ENCODE data around the gene COL6A1. TPM values are rescaled to one million over a fixed set of nuclear protein-coding genes. Genes with fewer than 3 reads are reported as not detected.

Gene COL6A1
- total RNA-seq, 1 experiment from 2014 or later = 19.7 TPM

DNA sequence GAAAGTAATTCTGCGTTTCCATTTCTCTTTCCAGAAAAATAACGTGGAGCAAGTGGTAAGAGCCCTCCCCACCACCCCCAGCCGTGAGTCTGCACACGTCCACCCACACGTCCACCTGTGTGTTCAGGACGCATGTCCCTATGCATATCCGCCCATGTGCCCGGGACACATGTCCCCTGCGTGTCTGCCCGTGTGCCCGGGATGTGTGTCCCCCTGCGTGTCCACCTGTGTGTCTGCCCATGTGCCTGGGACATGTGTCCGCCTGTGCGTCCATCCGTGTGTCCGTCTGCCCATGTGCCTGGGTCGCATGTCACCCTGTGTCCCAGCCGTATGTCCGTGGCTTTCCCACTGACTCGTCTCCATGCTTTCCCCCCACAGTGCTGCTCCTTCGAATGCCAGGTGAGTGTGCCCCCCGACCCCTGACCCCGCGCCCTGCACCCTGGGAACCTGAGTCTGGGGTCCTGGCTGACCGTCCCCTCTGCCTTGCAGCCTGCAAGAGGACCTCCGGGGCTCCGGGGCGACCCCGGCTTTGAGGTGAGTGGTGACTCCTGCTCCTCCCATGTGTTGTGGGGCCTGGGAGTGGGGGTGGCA, 5.6 kb downstream of the COL6A1 start:
- H3K4me1 ChIP-seq (ENCODE audit: insufficient read depth, low read length, poor library complexity, severe bottlenecking) = no peaks in the 10 kb centered on the region
- no peak overlapping the region for H3K27ac ChIP-seq (ENCODE audit: low read depth, low read length, poor library complexity, severe bottlenecking)
- no TSS peak for BruUV-seq (replicated peaks)
- ChIA-PET CTCF (no interaction called here), POLR2A (ENCODE audit: low non-redundant PET) (no interaction called here)
- H3K9me3 ChIP-seq (ENCODE audit: low read depth, low read length, poor library complexity, severe bottlenecking) = no peaks in the 10 kb centered on the region
- no peak overlapping the region for H3K4me3 ChIP-seq (ENCODE audit: low read depth, low read length, poor library complexity, severe bottlenecking)
- no peaks in the 10 kb centered on the region for H3K36me3 ChIP-seq (ENCODE audit: insufficient read depth, low read length, poor library complexity, severe bottlenecking)
- H3K27me3 ChIP-seq (replicated peaks; ENCODE audit: insufficient read depth, low read depth, low read length, poor library complexity) = no peaks in the 10 kb centered on the region
- no peak for DNase-seq (ENCODE audit: low spot score)
- TF ChIP-seq EZH2 (IDR thresholded peaks at IDR 0.05; ENCODE audit: borderline replicate concordance, low read depth, low read length, poor library complexity, severe bottlenecking) = no peak
- TF ChIP-seq, protein P1, sequence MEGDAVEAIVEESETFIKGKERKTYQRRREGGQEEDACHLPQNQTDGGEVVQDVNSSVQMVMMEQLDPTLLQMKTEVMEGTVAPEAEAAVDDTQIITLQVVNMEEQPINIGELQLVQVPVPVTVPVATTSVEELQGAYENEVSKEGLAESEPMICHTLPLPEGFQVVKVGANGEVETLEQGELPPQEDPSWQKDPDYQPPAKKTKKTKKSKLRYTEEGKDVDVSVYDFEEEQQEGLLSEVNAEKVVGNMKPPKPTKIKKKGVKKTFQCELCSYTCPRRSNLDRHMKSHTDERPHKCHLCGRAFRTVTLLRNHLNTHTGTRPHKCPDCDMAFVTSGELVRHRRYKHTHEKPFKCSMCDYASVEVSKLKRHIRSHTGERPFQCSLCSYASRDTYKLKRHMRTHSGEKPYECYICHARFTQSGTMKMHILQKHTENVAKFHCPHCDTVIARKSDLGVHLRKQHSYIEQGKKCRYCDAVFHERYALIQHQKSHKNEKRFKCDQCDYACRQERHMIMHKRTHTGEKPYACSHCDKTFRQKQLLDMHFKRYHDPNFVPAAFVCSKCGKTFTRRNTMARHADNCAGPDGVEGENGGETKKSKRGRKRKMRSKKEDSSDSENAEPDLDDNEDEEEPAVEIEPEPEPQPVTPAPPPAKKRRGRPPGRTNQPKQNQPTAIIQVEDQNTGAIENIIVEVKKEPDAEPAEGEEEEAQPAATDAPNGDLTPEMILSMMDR (conservative IDR thresholded peaks at IDR 0.05; ENCODE audit: low read depth, low read length) = no peak
- intact Hi-C loops (cut with micrococcal nuclease; ENCODE audit: unreplicated experiment) = no loop called here

DNA sequence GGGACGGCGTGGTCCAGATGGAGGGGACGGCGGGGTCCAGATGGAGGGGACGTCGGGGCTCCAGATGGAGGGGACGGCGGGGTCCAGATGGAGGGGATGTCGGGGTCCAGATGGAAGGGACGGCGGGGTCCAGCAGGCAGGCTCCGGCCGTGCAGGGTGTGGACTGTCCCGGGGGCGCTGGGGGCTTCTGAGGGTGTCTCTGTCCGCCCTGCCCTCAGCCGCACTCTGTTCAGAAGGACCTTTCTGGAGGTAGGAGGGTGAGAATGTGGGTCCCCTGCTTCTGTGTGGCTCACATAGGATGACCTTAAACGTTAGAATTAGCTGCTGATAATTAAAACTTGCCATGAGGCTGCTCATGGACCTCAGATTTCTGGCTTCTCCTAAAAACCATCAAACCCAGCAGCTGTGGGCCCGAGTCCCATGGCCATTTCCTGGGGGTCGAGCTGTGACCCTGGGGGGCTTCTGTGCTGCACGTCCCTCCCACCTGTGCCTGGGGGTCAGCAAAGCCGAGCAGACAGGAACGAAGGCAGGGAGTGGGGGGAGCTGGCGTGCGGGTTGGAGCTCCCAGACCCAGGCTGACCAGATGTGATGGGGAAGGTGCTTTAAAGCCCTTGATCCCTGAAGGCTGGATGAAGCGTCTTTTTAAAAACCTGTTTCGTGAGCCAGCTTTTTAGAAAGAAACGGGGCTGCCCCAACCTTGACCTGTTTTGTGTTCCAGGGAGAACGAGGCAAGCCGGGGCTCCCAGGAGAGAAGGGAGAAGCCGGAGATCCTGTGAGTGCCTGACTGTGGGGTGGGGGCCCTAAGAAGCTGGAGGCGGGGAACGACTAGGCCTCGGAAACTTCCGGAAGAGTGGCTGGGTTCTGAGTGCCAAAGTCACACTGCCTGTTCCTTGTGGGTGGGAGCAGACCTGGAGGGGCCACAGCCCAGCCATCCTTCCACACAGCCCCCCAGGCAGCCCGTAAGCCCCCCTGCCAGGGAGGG, 7.1 kb downstream of the COL6A1 start:
- Histone ChIP-seq H3K27me3 (replicated peaks; ENCODE audit: insufficient read depth, low read depth, low read length, poor library complexity) (no peaks in the 10 kb centered on the region), H3K9me3 (ENCODE audit: low read depth, low read length, poor library complexity, severe bottlenecking) (no peaks in the 10 kb centered on the region), H3K4me3 (ENCODE audit: low read depth, low read length, poor library complexity, severe bottlenecking) (no peak overlapping the region), H3K36me3 (ENCODE audit: insufficient read depth, low read length, poor library complexity, severe bottlenecking) (no peaks in the 10 kb centered on the region), H3K4me1 (ENCODE audit: insufficient read depth, low read length, poor library complexity, severe bottlenecking) (no peaks in the 10 kb centered on the region), H3K27ac (ENCODE audit: low read depth, low read length, poor library complexity, severe bottlenecking) (no peak overlapping the region)
- intact Hi-C loops (cut with micrococcal nuclease; ENCODE audit: unreplicated experiment) = no loop called here
- DNase-seq (ENCODE audit: low spot score) = no peak
- BruUV-seq (replicated peaks) = no TSS peak
- CTCF ChIA-PET = no interaction called here
- no peak for TF ChIP-seq EZH2 (IDR thresholded peaks at IDR 0.05; ENCODE audit: borderline replicate concordance, low read depth, low read length, poor library complexity, severe bottlenecking)
- TF ChIP-seq, protein P1 (conservative IDR thresholded peaks at IDR 0.05; ENCODE audit: low read depth, low read length) = no peak
- POLR2A ChIA-PET (ENCODE audit: low non-redundant PET) = no interaction called here

DNA sequence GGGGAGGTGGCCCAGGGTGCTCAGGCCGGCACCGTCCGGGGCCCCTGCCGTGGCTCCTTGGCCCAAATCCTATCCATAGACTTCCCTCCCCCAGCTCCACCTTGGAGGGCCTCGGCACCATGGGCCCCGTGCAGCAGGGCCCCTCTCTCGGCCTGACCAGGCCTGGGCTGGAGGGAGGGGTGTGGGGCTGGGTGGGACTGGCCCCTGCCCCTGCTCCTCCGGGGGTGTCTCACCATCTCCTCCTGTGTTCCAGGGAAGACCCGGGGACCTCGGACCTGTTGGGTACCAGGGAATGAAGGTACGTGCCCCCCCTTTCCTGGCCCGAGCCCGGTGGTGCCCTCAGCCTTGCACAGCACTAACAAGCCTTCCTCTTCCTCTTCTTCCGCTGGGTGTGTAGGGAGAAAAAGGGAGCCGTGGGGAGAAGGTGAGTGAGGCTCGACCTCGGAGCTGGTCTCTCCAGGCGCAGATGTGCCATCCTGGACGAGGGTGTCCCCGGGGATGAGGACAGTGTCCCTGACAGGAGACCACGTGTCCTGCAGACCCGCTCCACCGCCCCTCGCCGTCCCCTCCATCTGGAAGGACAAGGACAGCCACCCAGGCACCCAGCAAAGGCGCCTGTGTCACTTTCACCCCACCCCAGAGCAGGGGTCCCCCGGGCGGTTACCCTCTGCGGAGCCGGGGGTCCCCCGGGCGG, 7.9 kb downstream of the COL6A1 start:
- H3K4me3 ChIP-seq (ENCODE audit: low read depth, low read length, poor library complexity, severe bottlenecking) = no peak overlapping the region
- H3K4me1 ChIP-seq (ENCODE audit: insufficient read depth, low read length, poor library complexity, severe bottlenecking) = no peaks in the 10 kb centered on the region
- CTCF ChIA-PET = no interaction called here
- POLR2A ChIA-PET (ENCODE audit: low non-redundant PET) = no interaction called here
- no peaks in the 10 kb centered on the region for H3K36me3 ChIP-seq (ENCODE audit: insufficient read depth, low read length, poor library complexity, severe bottlenecking)
- no peak overlapping the region for H3K27ac ChIP-seq (ENCODE audit: low read depth, low read length, poor library complexity, severe bottlenecking)
- intact Hi-C loops (cut with micrococcal nuclease; ENCODE audit: unreplicated experiment) = no loop called here
- no peaks in the 10 kb centered on the region for H3K9me3 ChIP-seq (ENCODE audit: low read depth, low read length, poor library complexity, severe bottlenecking)
- no peak for DNase-seq (ENCODE audit: low spot score)
- no TSS peak for BruUV-seq (replicated peaks)
- no peaks in the 10 kb centered on the region for H3K27me3 ChIP-seq (replicated peaks; ENCODE audit: insufficient read depth, low read depth, low read length, poor library complexity)
- TF ChIP-seq, protein P1 (conservative IDR thresholded peaks at IDR 0.05; ENCODE audit: low read depth, low read length) = no peak
- no peak for TF ChIP-seq EZH2 (IDR thresholded peaks at IDR 0.05; ENCODE audit: borderline replicate concordance, low read depth, low read length, poor library complexity, severe bottlenecking)
